H9 (cell line): ENCODE results near the gene GRIA4. TPM values are rescaled to one million over a fixed set of nuclear protein-coding genes. Genes with fewer than 3 reads are reported as not detected.

Experiments
- DNase-seq: peaks from one replicate; pipeline ENCODE4 v3.0.0-alpha.2; 2017
- H2AFZ ChIP-seq: one replicate; pipeline ENCODE4 v1.6.1; 2013; ENCODE audit warnings: mild to moderate bottlenecking, low read length, control low read depth, moderate library complexity
- H2AK5ac ChIP-seq: 2 replicates; pipeline ENCODE4 v1.6.1; 2013; ENCODE audit warnings: low read length, control low read depth, mixed read lengths; ENCODE audit not compliant: insufficient read length
- H2BK120ac ChIP-seq: one replicate; pipeline ENCODE4 v1.6.1; 2013; ENCODE audit warnings: low read depth, mild to moderate bottlenecking, low read length, control low read depth, inconsistent platforms; ENCODE audit not compliant: poor library complexity, severe bottlenecking
- H2BK12ac ChIP-seq: 2 replicates; pipeline ENCODE4 v1.6.1; 2013; ENCODE audit warnings: low read length, control low read depth, mixed read lengths, low read depth; ENCODE audit not compliant: insufficient read length
- H2BK15ac ChIP-seq: 2 replicates; pipeline ENCODE4 v1.6.1; 2013; ENCODE audit warnings: low read depth, low read length, control low read depth
- H2BK20ac ChIP-seq: one replicate; pipeline ENCODE4 v1.6.1; 2013; ENCODE audit warnings: low read depth, mild to moderate bottlenecking, low read length, control low read depth, inconsistent platforms; ENCODE audit not compliant: poor library complexity, severe bottlenecking
- H2BK5ac ChIP-seq: 2 replicates; pipeline ENCODE4 v1.6.1; 2013; ENCODE audit warnings: low read length, control low read depth, mixed read lengths; ENCODE audit not compliant: insufficient read length
- H3K14ac ChIP-seq: 2 replicates; pipeline ENCODE4 v1.6.1; 2013; ENCODE audit warnings: low read length, control low read depth; ENCODE audit not compliant: insufficient read depth
- H3K18ac ChIP-seq: 2 replicates; pipeline ENCODE4 v1.6.1; 2013; ENCODE audit warnings: low read depth, mild to moderate bottlenecking, mixed read lengths, low read length, control low read depth; ENCODE audit not compliant: insufficient read length
- H3K23ac ChIP-seq: 2 replicates; pipeline ENCODE4 v1.6.1; 2013; ENCODE audit warnings: low read length, control low read depth, mixed read lengths, low read depth; ENCODE audit not compliant: insufficient read length
- H3K23me2 ChIP-seq: 2 replicates; pipeline ENCODE4 v1.6.1; 2013; ENCODE audit warnings: low read depth, mild to moderate bottlenecking, mixed read lengths, low read length, control low read depth; ENCODE audit not compliant: insufficient read length, poor library complexity, severe bottlenecking
- H3K27ac ChIP-seq: 2 replicates; pipeline ENCODE4 v1.5.1; 2013; ENCODE audit warnings: low read length, control low read depth, mixed read lengths, low read depth; ENCODE audit not compliant: insufficient read length
- H3K27me3 ChIP-seq: 2 replicates; pipeline ENCODE4 v1.6.1; 2013; ENCODE audit warnings: low read length, control low read depth, inconsistent platforms; ENCODE audit not compliant: insufficient read depth
- H3K4ac ChIP-seq: 2 replicates; pipeline ENCODE4 v1.6.1; 2013; ENCODE audit warnings: low read depth, mild to moderate bottlenecking, control low read depth, inconsistent platforms, low read length, moderate library complexity
- H3K4me1 ChIP-seq: 2 replicates; pipeline ENCODE4 v1.6.1; 2013; ENCODE audit warnings: low read length, control low read depth, inconsistent platforms; ENCODE audit not compliant: insufficient read depth
- H3K4me2 ChIP-seq: 2 replicates; pipeline ENCODE4 v1.6.1; 2013; ENCODE audit warnings: low read length, control low read depth, mixed read lengths; ENCODE audit not compliant: insufficient read length, insufficient read depth
- H3K56ac ChIP-seq: 2 replicates; pipeline ENCODE4 v1.6.1; 2013; ENCODE audit warnings: low read depth, mild to moderate bottlenecking, mixed read lengths, low read length, control low read depth; ENCODE audit not compliant: insufficient read length
- H3K79me1 ChIP-seq: 2 replicates; pipeline ENCODE4 v1.6.1; 2013; ENCODE audit warnings: low read depth, mild to moderate bottlenecking, moderate library complexity, low read length, control low read depth, inconsistent platforms; ENCODE audit not compliant: insufficient read depth, poor library complexity, severe bottlenecking
- H3K79me2 ChIP-seq: 2 replicates; pipeline ENCODE4 v1.6.1; 2013; ENCODE audit warnings: low read length, control low read depth, inconsistent platforms; ENCODE audit not compliant: insufficient read depth
- H3K9ac ChIP-seq: 2 replicates; pipeline ENCODE4 v1.6.1; 2013; ENCODE audit warnings: low read length, control low read depth, mixed read lengths; ENCODE audit not compliant: insufficient read length; ENCODE audit errors: extremely low read depth
- H3K9me3 ChIP-seq: one replicate; pipeline ENCODE4 v1.6.1; 2013; ENCODE audit warnings: low read depth, low read length, inconsistent platforms; ENCODE audit not compliant: control insufficient read depth
- H3T11ph ChIP-seq: one replicate; pipeline ENCODE4 v1.6.1; 2013; ENCODE audit warnings: mild to moderate bottlenecking, low read length, control low read depth, inconsistent platforms
- H4K20me1 ChIP-seq: one replicate; pipeline ENCODE4 v1.6.1; 2013; ENCODE audit not compliant: control insufficient read depth, insufficient read length, insufficient read depth
- H4K5ac ChIP-seq: 2 replicates; pipeline ENCODE4 v1.6.1; 2013; ENCODE audit warnings: low read depth, mild to moderate bottlenecking, mixed read lengths, low read length, control low read depth; ENCODE audit not compliant: insufficient read length
- H4K8ac ChIP-seq: replicated peaks from 2 replicates; pipeline ENCODE4 v1.6.1; 2013; ENCODE audit warnings: low read length, control low read depth, mixed read lengths, low read depth; ENCODE audit not compliant: insufficient read length
- H4K91ac ChIP-seq: 2 replicates; pipeline ENCODE4 v1.6.1; 2013; ENCODE audit warnings: low read depth, mild to moderate bottlenecking, moderate library complexity, mixed read lengths, low read length, control low read depth; ENCODE audit not compliant: insufficient read length
- H3K27ac Mint-ChIP-seq, 3 experiments: 2 replicates in 2 of 3; 3 replicates in 1 of 3; pipeline ENCODE4 v1.8.0; 2020 to 2021; ENCODE audit warnings: mixed read lengths in 3 of 3, mild to moderate bottlenecking in 1 of 3, moderate library complexity in 1 of 3
- H3K27me3 Mint-ChIP-seq: 2 replicates; pipeline ENCODE4 v1.8.0; 2021; ENCODE audit warnings: low read depth, mild to moderate bottlenecking, moderate library complexity, mixed read lengths
- H3K36me3 Mint-ChIP-seq, 3 experiments: 2 replicates in 2 of 3; 3 replicates in 1 of 3; pipeline ENCODE4 v1.8.0; 2020 to 2021; ENCODE audit warnings: low read depth in 3 of 3, mixed read lengths in 3 of 3; ENCODE audit not compliant: insufficient read depth in 1 of 3
- H3K4me1 Mint-ChIP-seq, 2 experiments: 2 replicates each; pipeline ENCODE4 v1.8.0; 2020; ENCODE audit warnings: mixed read lengths in 2 of 2
- H3K4me3 Mint-ChIP-seq, 2 experiments: 2 replicates in 1 of 2; 3 replicates in 1 of 2; pipeline ENCODE4 v1.8.0; 2020 to 2021; ENCODE audit warnings: mild to moderate bottlenecking in 2 of 2, mixed read lengths in 2 of 2, moderate library complexity in 1 of 2
- H3K9me3 Mint-ChIP-seq, 2 experiments: 2 replicates in 1 of 2; 3 replicates in 1 of 2; pipeline ENCODE4 v1.8.0; 2020; ENCODE audit warnings: mild to moderate bottlenecking in 2 of 2, mixed read lengths in 2 of 2, moderate library complexity in 1 of 2
- WGBS: extraction: QIAGEN DNeasy Blood & Tissue Kit; methylation state at CpG from one replicate; pipeline ENCODE4 v1.1.7; 2013; ENCODE audit warnings: missing lambda C conversion rate, low lambda C conversion rate, mixed read lengths; ENCODE audit not compliant: insufficient read length; ENCODE audit errors: extremely low coverage; 5-methylcytosine and 5-hydroxymethylcytosine counted together
- total RNA-seq: library from RNA; stranded (reverse); gene quantifications from 2 replicates; pipeline ENCODE4 v1.2.1, GENCODE V29; 2021
- TF ChIP-seq, protein P1 (sequence below): fragments of 200-600 bp; sonication (generic); conservative IDR thresholded peaks from 3 replicates; pipeline ENCODE4 v1.8.0; 2021; ENCODE audit warnings: antibody characterized with exemption, mild to moderate bottlenecking

GRIA4 gene
- total RNA-seq, 1 experiment from 2014 or later, result 0.83 TPM

DNA sequence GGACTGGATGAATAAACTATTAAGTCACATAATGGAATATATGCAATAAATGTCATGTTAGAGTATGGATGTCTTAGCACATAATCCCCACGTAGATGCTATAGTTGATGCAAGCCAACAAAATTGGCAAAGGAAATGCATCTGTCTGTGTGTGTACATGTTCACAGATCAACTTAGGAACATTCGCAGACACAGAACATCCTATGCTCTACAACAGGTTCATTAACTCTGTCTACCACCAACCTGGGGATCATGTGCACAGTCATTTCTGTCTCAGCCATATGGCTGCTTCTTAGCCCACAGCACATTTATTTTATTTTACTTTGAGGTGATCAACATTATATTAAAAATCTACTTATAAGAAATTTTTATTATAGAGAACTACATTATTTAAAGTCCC is 407.2 kb downstream of the GRIA4 start:
- H3K4me3 Mint-ChIP-seq, result no peak overlapping the region
- Histone ChIP-seq H3K27me3 (no peaks in the 10 kb centered on the region), H3K23me2 (no peaks in the 10 kb centered on the region), H3K79me2 (peaks cover 14% of the 10 kb centered on the region; the same call in 1 of the 2 replicates), H3K56ac (no peak overlapping the region), H3K4me2 (no peak overlapping the region), H2BK20ac (no peak overlapping the region), H4K20me1 (no peaks in the 10 kb centered on the region), H4K8ac (no peak overlapping the region), H4K91ac (no peak overlapping the region), H3K14ac (no peak overlapping the region), H3K4me1 (peaks cover 2% of the 10 kb centered on the region; the same call in 1 of the 2 replicates), H3K4ac (no peak overlapping the region), H2AFZ (no peak overlapping the region), H4K5ac (no peak overlapping the region), H3K18ac (no peak overlapping the region), H3K79me1 (peaks cover 3% of the 10 kb centered on the region), H3K9me3 (no peaks in the 10 kb centered on the region), H2AK5ac (no peak overlapping the region), H3K9ac (no peak overlapping the region), H3T11ph (no peak overlapping the region), H2BK120ac (no peak overlapping the region), H3K27ac (no peak overlapping the region), H3K23ac (no peak overlapping the region), H2BK15ac (no peak overlapping the region), H2BK12ac (no peak overlapping the region), H2BK5ac (no peak overlapping the region)
- no peak overlapping the region for H3K27ac Mint-ChIP-seq
- no peak for DNase-seq
- H3K4me1 Mint-ChIP-seq, result peaks cover 39 to 47% of the 10 kb centered on the region in 2 experiments
- no CpG with 5 or more reads among the region's 2 CpGs for WGBS
- peaks cover 2 to 9% (median 5%) of the 10 kb centered on the region in 3 experiments; a peak in 4 of 7 replicates for H3K36me3 Mint-ChIP-seq
- no peaks in the 10 kb centered on the region for H3K9me3 Mint-ChIP-seq
- TF ChIP-seq, protein P1, sequence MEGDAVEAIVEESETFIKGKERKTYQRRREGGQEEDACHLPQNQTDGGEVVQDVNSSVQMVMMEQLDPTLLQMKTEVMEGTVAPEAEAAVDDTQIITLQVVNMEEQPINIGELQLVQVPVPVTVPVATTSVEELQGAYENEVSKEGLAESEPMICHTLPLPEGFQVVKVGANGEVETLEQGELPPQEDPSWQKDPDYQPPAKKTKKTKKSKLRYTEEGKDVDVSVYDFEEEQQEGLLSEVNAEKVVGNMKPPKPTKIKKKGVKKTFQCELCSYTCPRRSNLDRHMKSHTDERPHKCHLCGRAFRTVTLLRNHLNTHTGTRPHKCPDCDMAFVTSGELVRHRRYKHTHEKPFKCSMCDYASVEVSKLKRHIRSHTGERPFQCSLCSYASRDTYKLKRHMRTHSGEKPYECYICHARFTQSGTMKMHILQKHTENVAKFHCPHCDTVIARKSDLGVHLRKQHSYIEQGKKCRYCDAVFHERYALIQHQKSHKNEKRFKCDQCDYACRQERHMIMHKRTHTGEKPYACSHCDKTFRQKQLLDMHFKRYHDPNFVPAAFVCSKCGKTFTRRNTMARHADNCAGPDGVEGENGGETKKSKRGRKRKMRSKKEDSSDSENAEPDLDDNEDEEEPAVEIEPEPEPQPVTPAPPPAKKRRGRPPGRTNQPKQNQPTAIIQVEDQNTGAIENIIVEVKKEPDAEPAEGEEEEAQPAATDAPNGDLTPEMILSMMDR, result no peak
- H3K27me3 Mint-ChIP-seq, result no peaks in the 10 kb centered on the region
